Daoy (cell line): ENCODE measurements around the gene RCBTB1. TPM values are rescaled to one million over a fixed set of nuclear protein-coding genes. Genes with fewer than 3 reads are reported as not detected.
A peak's percentile ranks its signal among the peaks of the same experiment; 100 is the strongest.
"Not testable (repeated sequence)": the region's sequence is repeated elsewhere in the genome, so short reads cannot be mapped to it uniquely, and the experiment has no call there.

Source experiments
- DNase-seq: peaks from one replicate; pipeline ENCODE4 v3.0.0-alpha.2; 2015; ENCODE audit warnings: low read depth
- total RNA-seq: library from RNA; depleted of rRNA; stranded (reverse); fragments of >200 nt; shearing (Covaris generic); gene quantifications from 2 replicates; pipeline ENCODE4 v1.2.3, GENCODE V29; 2014; rRNA removed

RCBTB1 gene
- total RNA-seq: 5.0 and 10.6 TPM in 2 replicates

- DNase-seq: peak; percentile 75
These were observed at the start of gene RCBTB1 for GRCh38 chr13:49585220-49586157. Gene RCBTB1, minus strand, starts transcription at chr13:49585558. Its CDS starts 18,279 bp downstream, at chr13:49567279.

DNA sequence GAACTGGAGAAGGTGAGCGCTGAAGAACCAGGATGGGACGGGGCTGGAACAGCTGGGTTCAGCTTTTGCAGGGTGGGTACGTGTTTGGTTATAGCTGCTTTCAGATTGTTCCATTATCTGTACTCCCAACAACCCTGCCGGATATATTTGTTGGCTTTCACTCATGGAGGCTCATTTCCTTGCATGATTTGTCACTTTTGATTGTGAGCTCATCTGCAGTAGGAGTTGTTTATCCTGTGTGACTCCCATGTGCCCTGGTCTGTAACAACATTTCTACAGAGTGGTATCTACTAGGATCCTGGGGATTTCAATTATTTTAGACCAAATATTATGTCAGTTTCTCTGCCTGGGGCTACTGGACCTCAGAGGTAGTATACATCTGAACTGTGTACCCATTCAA is 48.4 kb upstream of the RCBTB1 start:
- no peak for DNase-seq

DNA sequence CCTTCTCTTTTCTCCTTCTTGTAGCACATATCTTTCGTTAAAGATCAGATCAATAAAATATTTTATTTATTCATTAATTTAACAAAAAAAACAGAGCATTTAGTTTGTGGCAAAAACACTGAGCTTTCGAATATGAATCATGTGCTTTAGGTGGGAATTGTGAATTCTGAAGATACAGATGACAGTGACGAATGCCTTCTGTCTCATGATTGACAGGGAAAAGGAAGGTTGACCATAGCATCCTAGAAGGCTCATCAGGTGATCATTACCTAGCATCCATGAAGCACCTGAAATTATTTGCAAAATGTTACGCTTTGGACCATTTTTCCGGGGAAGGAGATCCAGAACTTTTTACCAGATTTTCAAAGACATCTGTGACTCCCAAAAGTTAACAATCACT is 46.8 kb upstream of the RCBTB1 start:
- no peak for DNase-seq

DNA sequence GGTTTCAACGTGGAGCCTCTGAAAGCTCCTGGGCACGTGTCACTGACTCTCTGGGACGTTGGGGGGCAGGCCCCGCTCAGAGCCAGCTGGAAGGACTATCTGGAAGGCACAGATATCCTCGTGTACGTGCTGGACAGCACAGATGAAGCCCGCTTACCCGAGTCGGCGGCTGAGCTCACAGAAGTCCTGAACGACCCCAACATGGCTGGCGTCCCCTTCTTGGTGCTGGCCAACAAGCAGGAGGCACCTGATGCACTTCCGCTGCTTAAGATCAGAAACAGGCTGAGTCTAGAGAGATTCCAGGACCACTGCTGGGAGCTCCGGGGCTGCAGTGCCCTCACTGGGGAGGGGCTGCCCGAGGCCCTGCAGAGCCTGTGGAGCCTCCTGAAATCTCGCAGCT is 45.2 kb upstream of the RCBTB1 start:
- no peak for DNase-seq

DNA sequence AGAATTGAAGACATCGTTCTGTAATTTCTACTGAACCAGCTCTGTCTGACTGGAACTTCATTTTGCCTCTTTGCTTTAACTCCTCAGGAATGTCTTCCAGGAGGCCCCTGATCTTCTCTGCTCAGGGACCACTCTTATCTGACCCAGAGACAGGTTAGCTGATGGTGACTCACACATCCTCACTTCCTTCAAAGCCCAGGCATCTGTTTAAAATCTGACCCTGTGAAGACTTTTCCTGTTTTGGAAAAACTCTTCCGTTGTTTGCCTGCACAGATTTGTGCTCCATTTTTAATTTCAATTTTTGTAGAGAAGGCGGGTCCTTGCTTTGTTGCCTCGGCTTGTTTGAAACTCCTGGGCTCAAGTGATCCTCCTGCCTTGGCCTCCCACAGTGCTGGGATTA is 44.6 kb upstream of the RCBTB1 start:
- DNase-seq: no peak

- no peak for DNase-seq
These were observed 44.0 kb upstream of the RCBTB1 start for GRCh38 chr13:49629196-49629938.

- no peak for DNase-seq
These were observed 42.7 kb upstream of the RCBTB1 start, which contains the start of gene ARL11 for GRCh38 chr13:49627831-49628652. Gene ARL11, plus strand, starts transcription at chr13:49628507. Its CDS starts 1,941 bp downstream, at chr13:49630448.

GRCh38 chr13:49625392-49626079 is 40.2 kb upstream of the RCBTB1 start:
- DNase-seq: no peak

DNA sequence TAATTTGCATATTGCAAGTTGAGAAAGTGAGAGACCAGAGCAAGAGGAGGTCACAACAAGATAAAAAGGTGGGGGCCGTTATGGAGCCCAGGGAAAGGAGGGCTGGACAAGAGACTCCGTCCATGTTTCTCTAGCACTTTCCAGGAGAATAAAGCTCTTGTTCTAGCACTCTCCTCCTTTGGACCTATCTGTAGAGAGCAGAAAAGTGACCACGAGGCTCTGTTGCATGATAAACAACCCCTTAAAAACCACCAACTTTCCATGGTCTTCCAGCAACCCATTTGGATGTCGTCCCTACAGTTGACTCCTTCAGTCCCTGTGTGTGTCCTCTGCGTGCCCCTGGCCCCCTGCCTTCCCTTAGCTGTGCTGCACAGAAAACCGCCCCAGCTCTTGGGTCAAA is 38.9 kb upstream of the RCBTB1 start:
- no peak for DNase-seq

- no peak for DNase-seq
These were observed 37.0 kb upstream of the RCBTB1 start for GRCh38 chr13:49622174-49622946.

DNA sequence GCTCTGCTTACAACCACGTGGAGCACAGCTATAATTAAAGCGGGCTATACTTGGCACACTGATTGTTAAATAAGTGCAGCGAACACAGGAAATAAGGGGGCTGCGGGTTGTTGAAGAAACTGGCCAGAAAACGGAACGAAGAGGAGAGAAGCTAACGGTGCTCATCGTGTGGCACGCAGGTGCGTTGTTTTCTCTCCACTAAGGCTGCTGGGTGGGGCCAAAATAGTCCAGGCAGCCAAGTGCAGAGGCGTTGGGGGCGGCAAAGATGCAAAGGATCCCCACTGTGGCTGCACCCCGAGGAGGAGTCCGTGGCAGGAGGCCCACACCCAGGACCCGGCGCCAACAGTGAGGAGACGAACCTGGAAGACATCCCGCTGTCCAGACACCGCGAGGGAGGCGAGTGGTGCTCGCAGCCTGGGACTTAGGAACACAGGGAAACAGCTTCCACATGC is 34.8 kb upstream of the RCBTB1 start:
- no peak for DNase-seq

- DNase-seq: no peak
These were observed 31.3 kb upstream of the RCBTB1 start for GRCh38 chr13:49616676-49617065.

- no peak for DNase-seq
These were observed 30.7 kb upstream of the RCBTB1 start for GRCh38 chr13:49615836-49616675.

DNA sequence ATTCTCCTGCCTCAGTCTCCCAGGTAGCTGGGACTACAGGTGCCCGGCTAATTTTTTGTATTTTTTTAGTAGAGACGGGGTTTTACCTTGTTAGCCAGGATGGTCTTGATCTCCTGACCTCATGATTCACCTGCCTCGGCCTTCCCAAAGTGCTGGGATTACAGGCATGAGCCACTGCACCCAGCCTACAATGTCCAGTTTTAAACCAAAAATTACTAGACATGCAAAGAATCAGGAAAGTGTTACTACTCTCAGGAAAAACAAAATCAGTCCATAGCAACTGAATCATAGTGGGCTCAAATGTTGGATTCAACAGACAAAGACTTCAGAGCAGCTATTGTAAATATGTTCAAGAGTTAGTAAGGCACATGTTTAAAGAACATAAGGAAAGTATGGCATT is 26.7 kb upstream of the RCBTB1 start:
- DNase-seq: not testable (repeated sequence)

DNA sequence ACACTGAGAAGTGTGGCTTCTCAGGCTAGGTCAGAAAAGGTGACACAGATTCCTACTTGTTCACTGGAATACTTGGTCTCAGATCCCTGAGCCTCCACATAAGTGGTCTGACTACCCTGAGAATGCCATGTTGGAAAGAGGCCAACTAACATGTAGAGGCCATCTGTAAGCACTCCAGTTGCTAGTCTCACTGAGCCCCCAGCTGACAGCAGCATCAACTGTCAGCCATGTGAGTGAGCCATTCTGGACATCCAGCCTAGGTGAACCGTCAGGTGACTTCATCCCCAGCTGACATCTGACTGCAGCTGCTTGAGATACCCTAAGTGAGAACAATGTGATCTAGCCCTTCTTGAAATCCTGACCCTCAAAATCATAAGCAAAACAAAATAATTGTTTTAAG is 24.8 kb upstream of the RCBTB1 start:
- peak; percentile 11 for DNase-seq

GRCh38 chr13:49608651-49609331 is 23.4 kb upstream of the RCBTB1 start:
- DNase-seq: no peak

GRCh38 chr13:49607761-49608160 is 22.4 kb upstream of the RCBTB1 start:
- DNase-seq: no peak

GRCh38 chr13:49606747-49607648 is 21.6 kb upstream of the RCBTB1 start:
- DNase-seq: peak; percentile 84
